GM21381 (cell line): Measurements from ENCODE around the gene SART3.
"Not testable (repeated sequence)": the region's sequence is repeated elsewhere in the genome, so short reads cannot be mapped to it uniquely, and the experiment has no call there.

Source experiments
- ATAC-seq: cut with Tn5 transposase; IDR thresholded peaks from one replicate; pipeline ENCODE4 v1.9.1; 2021; ENCODE audit warnings: mild to moderate bottlenecking, moderate library complexity; ENCODE audit not compliant: unreplicated experiment

Gene SART3

GRCh38 chr12:108582978-108583770 is 22.2 kb upstream of the SART3 start:
- ATAC-seq: no peak

GRCh38 chr12:108582509-108582908 is 21.5 kb upstream of the SART3 start:
- ATAC-seq: no peak

GRCh38 chr12:108581311-108582227 is 20.6 kb upstream of the SART3 start:
- ATAC-seq: no peak

DNA sequence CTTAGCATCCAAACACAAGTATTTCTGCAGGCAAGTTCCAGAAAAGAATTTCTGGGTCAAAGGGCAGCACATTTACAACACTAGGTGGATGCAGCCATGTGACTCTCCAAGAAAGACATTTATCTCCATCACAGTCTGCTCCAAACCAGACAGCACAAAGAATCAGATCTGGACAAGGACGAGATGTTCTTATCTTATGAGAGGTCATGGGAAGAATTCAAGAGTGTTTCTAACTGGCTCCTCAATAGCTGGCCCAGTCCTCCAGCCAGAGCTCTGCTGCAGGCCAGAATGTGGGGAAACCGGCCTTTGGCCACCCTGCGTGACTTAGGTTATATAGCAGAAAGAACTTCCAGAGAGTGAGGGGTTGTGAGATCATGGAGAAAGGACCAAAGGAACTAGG is 19.6 kb upstream of the SART3 start:
- ATAC-seq: no peak

DNA sequence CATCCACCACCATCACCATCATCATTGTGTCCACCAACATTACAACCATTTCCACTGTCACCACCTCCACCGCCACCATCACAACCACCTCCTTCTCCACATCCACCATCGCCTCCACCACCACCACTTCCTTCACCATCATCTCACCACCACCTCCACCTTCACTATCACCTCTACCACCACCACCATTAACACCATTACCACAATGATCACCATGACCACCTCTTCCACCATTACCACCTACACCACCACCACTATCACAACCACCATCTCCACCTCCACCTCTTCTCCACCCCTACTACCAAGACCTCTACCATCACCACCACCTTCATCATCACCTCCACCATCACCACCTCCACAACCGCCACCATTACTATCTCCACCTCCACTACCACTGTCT is 17.8 kb upstream of the SART3 start:
- no peak for ATAC-seq

DNA sequence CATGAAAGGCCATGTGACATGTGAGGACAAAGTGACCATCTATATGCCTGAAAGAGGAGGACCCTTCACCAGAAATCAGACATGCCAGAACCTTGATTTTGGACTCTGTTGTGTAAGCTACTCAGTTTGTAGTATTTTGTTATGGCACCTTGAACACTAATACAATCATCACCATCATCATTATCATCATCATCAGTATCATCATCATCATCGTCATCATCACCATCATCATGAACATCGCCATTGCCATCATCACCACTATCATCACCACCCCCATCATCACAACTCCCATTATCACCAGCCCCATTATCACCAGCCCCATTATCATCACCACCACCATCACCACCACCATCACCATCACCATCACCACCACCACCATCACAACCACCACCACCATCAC is 17.3 kb upstream of the SART3 start:
- no peak for ATAC-seq

DNA sequence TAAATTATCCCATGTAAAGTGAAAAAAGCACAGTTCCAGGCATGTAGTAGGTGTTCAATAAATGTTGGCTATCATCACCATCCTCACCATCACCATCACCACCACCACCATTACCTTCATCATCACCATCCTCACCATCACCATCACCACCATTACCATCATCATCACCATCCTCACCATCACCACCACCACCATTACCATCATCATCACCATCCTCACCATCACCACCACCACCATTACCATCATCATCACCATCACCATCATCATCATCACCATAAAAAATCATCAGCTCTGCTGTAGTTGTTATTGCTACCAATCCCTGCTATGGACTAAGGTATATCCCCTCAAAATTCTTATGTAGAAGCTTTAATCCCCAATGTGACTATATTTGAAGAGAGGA is 16.5 kb upstream of the SART3 start:
- no peak for ATAC-seq

DNA sequence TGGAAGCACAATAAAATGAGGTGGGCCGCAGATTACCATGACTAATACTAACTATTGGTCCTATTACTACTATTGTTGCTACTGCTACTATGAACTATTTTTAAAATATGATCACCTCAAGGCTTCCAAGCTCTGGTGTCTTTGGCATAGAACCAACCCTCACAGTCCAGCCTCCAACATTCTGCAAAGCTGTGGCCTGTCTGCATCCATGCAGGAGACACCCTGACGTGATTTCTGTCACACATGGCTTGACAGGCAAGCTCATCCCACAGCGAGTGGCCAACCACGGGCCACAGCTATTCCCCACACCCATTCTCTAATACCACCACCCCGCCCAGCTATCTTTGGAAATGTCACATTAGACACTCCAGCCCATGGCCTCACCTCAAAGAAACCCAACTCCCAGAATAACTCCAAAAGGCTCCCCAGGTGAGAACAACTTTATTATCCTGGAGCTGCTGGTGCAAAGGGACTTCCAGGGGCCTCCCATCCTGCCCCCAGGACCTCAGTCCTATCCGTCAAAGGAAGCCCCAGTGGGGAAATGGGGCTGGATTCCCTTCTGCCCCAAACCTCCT is 15.8 kb upstream of the SART3 start:
- no peak for ATAC-seq

GRCh38 chr12:108575199-108575912 is 14.4 kb upstream of the SART3 start:
- ATAC-seq: no peak

- ATAC-seq: not testable (repeated sequence)
Measured at GRCh38 chr12:108574276-108574675, 13.3 kb upstream of the SART3 start.

- no peak for ATAC-seq
Measured at GRCh38 chr12:108573317-108573716, 12.3 kb upstream of the SART3 start.

GRCh38 chr12:108572166-108572790 is 11.3 kb upstream of the SART3 start:
- no peak for ATAC-seq

GRCh38 chr12:108571609-108572165 is 10.7 kb upstream of the SART3 start:
- no peak for ATAC-seq

GRCh38 chr12:108570743-108571608 is 10.0 kb upstream of the SART3 start:
- ATAC-seq: no peak

DNA sequence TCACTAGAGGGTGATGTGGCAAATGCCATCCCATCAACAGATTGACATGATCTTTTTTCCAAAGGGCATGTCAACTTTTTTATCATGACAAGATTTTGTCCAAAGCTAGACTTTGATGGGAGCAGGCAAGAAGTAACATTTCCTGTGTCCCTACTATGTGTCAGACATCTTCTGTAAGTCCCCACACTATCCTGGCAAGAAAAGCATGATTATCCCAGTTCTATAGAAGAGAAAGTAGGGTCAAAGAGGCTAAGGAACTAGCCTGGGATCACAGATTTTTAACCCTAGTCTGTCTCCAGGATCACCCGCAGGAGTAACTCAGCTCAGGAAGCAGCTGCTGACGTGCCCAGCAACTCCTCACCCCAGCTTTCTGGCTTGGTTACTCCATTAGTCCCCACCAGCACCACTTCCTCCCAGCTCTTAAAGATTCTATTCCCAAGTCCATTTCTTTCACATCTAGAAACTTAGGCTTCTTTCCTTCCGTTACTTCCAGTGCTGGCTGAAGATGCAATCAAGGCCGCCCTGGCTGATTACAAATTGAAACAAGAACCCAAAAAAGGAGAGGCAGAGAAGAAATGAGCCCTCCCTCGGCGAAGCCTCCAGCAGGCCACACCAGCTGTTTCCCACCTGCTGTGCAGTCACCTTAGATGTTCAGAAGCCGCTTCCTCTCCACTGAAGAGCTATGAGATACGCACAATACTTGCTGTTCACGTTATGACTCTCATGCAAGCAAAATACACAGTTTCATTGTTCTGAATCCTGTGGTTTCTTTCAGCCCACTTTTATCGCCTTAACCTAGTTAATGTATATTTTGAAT is 7.6 kb upstream of the SART3 start:
- ATAC-seq: peak; percentile 75

GRCh38 chr12:108567406-108568337 is 6.7 kb upstream of the SART3 start:
- ATAC-seq: no peak

GRCh38 chr12:108566452-108566851 is 5.5 kb upstream of the SART3 start:
- ATAC-seq: no peak
